PC-3 (cell line): ENCODE data around the gene LIME1. TPM values are rescaled to one million over a fixed set of nuclear protein-coding genes. Genes with fewer than 3 reads are reported as not detected.

ENCODE experiments used
- ATAC-seq: fragments of 200-7000 bp; cut with Tn5 transposase; 2 replicates; pipeline ENCODE4 v1.9.1; 2020; ENCODE audit warnings: mild to moderate bottlenecking, moderate library complexity
- BruUV-seq: library from RNA; stranded (reverse); fragments of 400-500 nt; replicated peaks from 2 replicates; lab custom pipeline; 2021; lab: Mats Ljungman, UMichigan
- CTCF ChIA-PET: fragments of 300-600 bp; sonication (Branson Sonifier 250); formaldehyde crosslinking; loops from one replicate; lab custom pipeline; 2022; ENCODE audit warnings: antibody characterized with exemption; lab: Charles Lee
- POLR2A ChIA-PET: fragments of 300-600 bp; sonication (Branson Sonifier 250); formaldehyde crosslinking; loops from one replicate; lab custom pipeline; 2022; ENCODE audit warnings: antibody characterized with exemption; ENCODE audit not compliant: unreplicated experiment; lab: Charles Lee
- DNase-seq: peaks from one replicate; pipeline ENCODE4 v3.0.0-alpha.2; 2015
- H2AFZ ChIP-seq: fragments of 300-600 bp; sonication (generic); 2 replicates; pipeline ENCODE4 v1.6.0; 2016; ENCODE audit warnings: antibody characterized with exemption, low read length
- H3F3A ChIP-seq: fragments of 300-600 bp; sonication (generic); one replicate; pipeline ENCODE4 v1.6.0; 2017; ENCODE audit warnings: antibody characterized with exemption, low read length, control low read depth, mild to moderate bottlenecking; ENCODE audit not compliant: unreplicated experiment
- H3K27ac ChIP-seq: fragments of 300-600 bp; sonication (generic); 2 replicates; pipeline ENCODE4 v1.5.1; 2016; ENCODE audit warnings: mild to moderate bottlenecking, low read length
- H3K27me3 ChIP-seq: fragments of 300-600 bp; sonication (generic); 2 replicates; pipeline ENCODE4 v1.6.1; 2016; ENCODE audit warnings: low read length, mixed read lengths
- H3K36me3 ChIP-seq: fragments of 300-600 bp; sonication (generic); 2 replicates; pipeline ENCODE4 v1.6.1; 2016; ENCODE audit warnings: low read depth, mixed run types, low read length, mixed read lengths
- H3K4me1 ChIP-seq: fragments of 300-600 bp; sonication (generic); 2 replicates; pipeline ENCODE4 v1.5.1; 2016; ENCODE audit warnings: low read length; ENCODE audit not compliant: insufficient read depth
- H3K4me2 ChIP-seq: fragments of 300-600 bp; sonication (generic); 2 replicates; pipeline ENCODE4 v1.6.0; 2016; ENCODE audit warnings: low read length
- H3K4me3 ChIP-seq: fragments of 300-600 bp; sonication (generic); 2 replicates; pipeline ENCODE4 v1.5.1; 2016; ENCODE audit warnings: mild to moderate bottlenecking, low read length, mixed read lengths
- H3K79me2 ChIP-seq: fragments of 300-600 bp; sonication (generic); 2 replicates; pipeline ENCODE4 v1.6.1; 2017; ENCODE audit warnings: low read length, mixed read lengths
- H3K9ac ChIP-seq: fragments of 300-600 bp; sonication (generic); 2 replicates; pipeline ENCODE4 v1.6.0; 2016; ENCODE audit warnings: mild to moderate bottlenecking, low read length
- H3K9me2 ChIP-seq: fragments of 300-600 bp; sonication (generic); replicated peaks from 2 replicates; pipeline ENCODE4 v1.6.1; 2016; ENCODE audit warnings: mixed run types, low read length, mixed read lengths
- H3K9me3 ChIP-seq: fragments of 300-600 bp; sonication (generic); 2 replicates; pipeline ENCODE4 v1.6.1; 2016; ENCODE audit warnings: low read length, mixed read lengths
- H4K20me1 ChIP-seq: fragments of 300-600 bp; sonication (generic); 2 replicates; pipeline ENCODE4 v1.6.1; 2016; ENCODE audit warnings: low read length, mixed read lengths
- CTCF ChIP-seq: fragments of 300-600 bp; sonication (generic); conservative IDR thresholded peaks from 2 replicates; pipeline ENCODE4 v1.5.1; 2017; ENCODE audit warnings: antibody characterized with exemption, low read depth, mild to moderate bottlenecking, low read length
- EZH2 ChIP-seq: fragments of 300-600 bp; sonication (generic); IDR thresholded peaks from one replicate; pipeline ENCODE4 v1.6.1; 2017; ENCODE audit warnings: antibody characterized with exemption, mild to moderate bottlenecking, low read length; ENCODE audit not compliant: unreplicated experiment
- EZH2phosphoT487 ChIP-seq: fragments of 300-600 bp; sonication (generic); IDR thresholded peaks from 2 replicates; pipeline ENCODE4 v1.6.1; 2018; ENCODE audit warnings: mild to moderate bottlenecking, antibody characterized with exemption, low read length, borderline replicate concordance
- intact Hi-C: fragments of 100-400 bp; cut with micrococcal nuclease; formaldehyde crosslinking; loops from 2 replicates; pipeline ENCODE4 v1.9.0; 2023
- total RNA-seq: library from RNA; depleted of rRNA; stranded (reverse); fragments of >200 nt; gene quantifications from 2 replicates; pipeline ENCODE4 v1.2.3, GENCODE V29; 2014

The LIME1 gene
- total RNA-seq, 1 experiment from 2014 or later: 17.3 TPM

DNA sequence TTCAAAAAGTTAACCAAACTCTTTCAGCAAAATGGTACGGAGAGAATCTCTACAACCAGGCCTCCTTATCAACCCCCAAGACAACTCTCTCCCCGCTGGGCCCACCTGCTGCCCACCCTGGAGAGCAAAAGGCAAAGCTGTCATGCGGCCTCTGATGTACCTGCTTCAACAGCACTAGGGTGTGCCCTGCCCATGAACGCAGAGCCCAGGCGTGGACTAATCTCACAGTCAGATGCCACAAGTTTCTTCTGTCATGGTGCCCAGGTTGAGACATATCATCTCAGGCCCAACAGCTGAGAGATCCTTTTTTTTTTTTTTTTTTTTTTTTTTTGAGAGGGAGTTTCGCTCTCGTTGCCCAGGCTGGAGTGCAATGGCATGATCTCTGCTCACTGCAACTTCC, 29.4 kb downstream of the LIME1 start:
- H3K4me2 ChIP-seq: no peak overlapping the region
- no peaks in the 10 kb centered on the region for H3K4me1 ChIP-seq
- no TSS peak for BruUV-seq
- ChIA-PET POLR2A (no interaction called here), CTCF (no interaction called here)
- H3K9ac ChIP-seq: no peak overlapping the region
- no peaks in the 10 kb centered on the region for H4K20me1 ChIP-seq
- no peak overlapping the region for H2AFZ ChIP-seq
- no peaks in the 10 kb centered on the region for H3K9me2 ChIP-seq
- no peaks in the 10 kb centered on the region for H3K27me3 ChIP-seq
- no peaks in the 10 kb centered on the region for H3K79me2 ChIP-seq
- TF ChIP-seq EZH2phosphoT487 (no peak), CTCF (no peak), EZH2 (no peak)
- H3K27ac ChIP-seq: no peak overlapping the region
- H3K36me3 ChIP-seq: no peaks in the 10 kb centered on the region
- no peaks in the 10 kb centered on the region for H3F3A ChIP-seq
- intact Hi-C loops: no loop called here
- DNase-seq: no peak
- H3K9me3 ChIP-seq: no peaks in the 10 kb centered on the region
- H3K4me3 ChIP-seq: no peak overlapping the region
- no peak for ATAC-seq

- H3K4me2 ChIP-seq: no peak overlapping the region
- DNase-seq (no peak), ATAC-seq (no peak)
- no peaks in the 10 kb centered on the region for H3K9me2 ChIP-seq
- H3K27ac ChIP-seq: no peak overlapping the region
- H3K36me3 ChIP-seq: no peaks in the 10 kb centered on the region
- no peaks in the 10 kb centered on the region for H3F3A ChIP-seq
- CTCF ChIA-PET: interaction anchor here (0.5 to 0.6 kb wide), 2 partner anchors 31 to 214 kb away, joined by 3 to 5 read pairs; no protein-coding TSS in a partner anchor
- POLR2A ChIA-PET: interaction anchor here (0.7 kb wide), 1 partner anchor 26 kb away, joined by 10 read pairs; no protein-coding TSS in a partner anchor
- intact Hi-C loops: no loop called here
- no peaks in the 10 kb centered on the region for H4K20me1 ChIP-seq
- H3K27me3 ChIP-seq: no peaks in the 10 kb centered on the region
- H3K4me1 ChIP-seq: no peaks in the 10 kb centered on the region
- H3K9me3 ChIP-seq: no peaks in the 10 kb centered on the region
- no TSS peak for BruUV-seq
- TF ChIP-seq EZH2 (no peak), EZH2phosphoT487 (no peak), CTCF (no peak)
- H3K4me3 ChIP-seq: no peak overlapping the region
- no peaks in the 10 kb centered on the region for H3K79me2 ChIP-seq
- no peak overlapping the region for H2AFZ ChIP-seq
- no peak overlapping the region for H3K9ac ChIP-seq
These were observed 30.4 kb downstream of the LIME1 start for GRCh38 chr20:63766695-63767426.

DNA sequence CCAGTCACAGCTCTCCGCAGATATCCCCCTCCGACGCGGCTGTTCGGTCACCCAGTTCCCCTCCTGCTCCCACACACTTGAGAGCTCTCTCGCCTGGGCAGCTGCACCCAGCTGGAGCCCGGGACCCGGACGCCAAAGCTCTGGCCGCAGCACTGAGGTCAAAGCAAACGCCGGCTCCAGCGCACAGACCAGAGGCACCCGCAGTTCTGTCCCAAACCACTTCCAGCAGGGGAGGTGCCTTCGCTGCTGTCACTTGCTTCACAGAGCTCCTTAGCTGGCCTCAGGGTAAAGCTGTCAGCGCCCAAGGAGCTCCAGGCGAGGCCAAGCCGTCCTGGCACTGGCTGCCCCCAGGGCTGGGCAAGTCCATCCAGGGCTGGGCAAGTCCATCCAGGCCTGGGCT, 31.0 kb downstream of the LIME1 start:
- Histone ChIP-seq H3K4me3 (no peak overlapping the region), H3F3A (no peaks in the 10 kb centered on the region), H3K27me3 (no peaks in the 10 kb centered on the region), H3K9me3 (no peaks in the 10 kb centered on the region), H2AFZ (no peak overlapping the region), H3K9ac (no peak overlapping the region), H3K27ac (no peak overlapping the region), H3K9me2 (no peaks in the 10 kb centered on the region), H3K36me3 (no peaks in the 10 kb centered on the region), H3K4me1 (0 out of 2 replicates have a peak, but pooled peaks cover under 1% of the 10 kb centered on the region), H3K79me2 (no peaks in the 10 kb centered on the region), H3K4me2 (no peak overlapping the region), H4K20me1 (no peaks in the 10 kb centered on the region)
- no peak for ATAC-seq
- intact Hi-C loops: no loop called here
- BruUV-seq: no TSS peak
- CTCF ChIA-PET: no interaction called here
- DNase-seq: no peak
- TF ChIP-seq EZH2 (no peak), EZH2phosphoT487 (no peak), CTCF (no peak)
- POLR2A ChIA-PET: interaction anchor here (0.7 kb wide), 1 partner anchor 27 kb away, joined by 10 read pairs; no protein-coding TSS in a partner anchor
